ENCODE results near the gene EPB41L1.

GRCh38 chr20:36144336-36144735 lies 10.2 kb upstream of the EPB41L1 start:
- TF ChIP-seq CTCF (conservative IDR thresholded peaks at IDR 0.05; ENCODE audit: low read depth, low read length) (no peak), EZH2 (IDR thresholded peaks at IDR 0.05; ENCODE audit: borderline replicate concordance, low read depth, low read length, poor library complexity, severe bottlenecking) (no peak)
